H1 (cell line): ENCODE measurements around the gene OPCML. TPM values are rescaled to one million over a fixed set of nuclear protein-coding genes. Genes with fewer than 3 reads are reported as not detected.

Experiments
- CTCF ChIA-PET: fragments of 300-600 bp; sonication (Branson Sonifier 250); formaldehyde crosslinking; loops from one replicate; lab custom pipeline; 2021; ENCODE audit not compliant: partially characterized antibody; lab: Charles Lee
- POLR2A ChIA-PET: fragments of 300-600 bp; sonication (Branson Sonifier 250); formaldehyde crosslinking; loops from one replicate; lab custom pipeline; 2021; ENCODE audit warnings: inconsistent platforms; ENCODE audit not compliant: partially characterized antibody; lab: Charles Lee
- DNase-seq, 2 experiments: peaks; one replicate each; pipeline versions ENCODE4 v3.0.0 to v3.0.0-alpha.2; 2010 to 2022; ENCODE audit warnings: low spot score in 2 of 2, low read depth in 1 of 2, mixed read lengths in 1 of 2
- FAIRE-seq: peaks from 2 replicates; lab custom pipeline; 2011; peaks lifted over from hg19 to GRCh38; lab: Jason Lieb, UNC
- H2AFZ ChIP-seq: 2 replicates; pipeline ENCODE4 v1.8.1; 2012; ENCODE audit warnings: low read length, inconsistent platforms
- H2AK5ac ChIP-seq: 2 replicates; pipeline ENCODE4 v1.6.1; 2013; ENCODE audit warnings: low read depth, low read length
- H2BK120ac ChIP-seq: replicated peaks from 2 replicates; pipeline ENCODE3; 2013; ENCODE audit warnings: low read depth, low read length, inconsistent platforms
- H2BK12ac ChIP-seq: 2 replicates; pipeline ENCODE4 v1.6.1; 2013; ENCODE audit warnings: low read depth, low read length
- H2BK15ac ChIP-seq: 2 replicates; pipeline ENCODE4 v1.6.1; 2013; ENCODE audit warnings: low read length
- H2BK20ac ChIP-seq: 2 replicates; pipeline ENCODE4 v1.6.1; 2013; ENCODE audit warnings: low read length
- H2BK5ac ChIP-seq: 2 replicates; pipeline ENCODE4 v1.6.1; 2013; ENCODE audit warnings: low read depth, low read length
- H3K14ac ChIP-seq: 2 replicates; pipeline ENCODE4 v1.6.1; 2013; ENCODE audit warnings: inconsistent platforms; ENCODE audit not compliant: insufficient read length
- H3K18ac ChIP-seq: 2 replicates; pipeline ENCODE4 v1.6.1; 2013; ENCODE audit warnings: low read length; ENCODE audit errors: extremely low read depth
- H3K23ac ChIP-seq: 2 replicates; pipeline ENCODE4 v1.6.1; 2013; ENCODE audit warnings: inconsistent platforms; ENCODE audit not compliant: insufficient read length
- H3K23me2 ChIP-seq: 2 replicates; pipeline ENCODE4 v1.6.1; 2013; ENCODE audit warnings: low read depth, low read length
- H3K27ac ChIP-seq: 2 replicates; pipeline ENCODE4 v1.6.1; 2011; ENCODE audit warnings: low read depth, low read length, inconsistent platforms
- H3K27me3 ChIP-seq, 4 experiments: replicated peaks in 1 of 4; 1 replicate in 1 of 4; 2 replicates in 3 of 4; pipeline versions ENCODE4 v1.6.1 to v1.8.1; 2011 to 2013; ENCODE audit warnings: low read length in 3 of 4, mild to moderate bottlenecking in 3 of 4, inconsistent platforms in 2 of 4, mixed read lengths in 2 of 4, moderate library complexity in 1 of 4; ENCODE audit not compliant: control insufficient read depth in 3 of 4, insufficient read depth in 3 of 4; ENCODE audit errors: extremely low read depth in 1 of 4
- H3K36me3 ChIP-seq, 4 experiments: 2 replicates each; pipeline versions ENCODE4 v1.6.1 to v1.8.1; 2011 to 2013; ENCODE audit warnings: mild to moderate bottlenecking in 4 of 4, low read length in 3 of 4, moderate library complexity in 2 of 4, control low read depth in 1 of 4, inconsistent platforms in 1 of 4; ENCODE audit not compliant: insufficient read depth in 4 of 4, control insufficient read depth in 2 of 4
- H3K4ac ChIP-seq: replicated peaks from 2 replicates; pipeline ENCODE3; 2013; ENCODE audit warnings: low read length, low read depth, mixed read lengths, inconsistent platforms; ENCODE audit not compliant: insufficient read length
- H3K4me1 ChIP-seq, 4 experiments: replicated peaks in 1 of 4; 1 replicate in 1 of 4; 2 replicates in 3 of 4; pipeline versions ENCODE4 v1.6.1 to v1.8.1; 2011 to 2013; ENCODE audit warnings: low read length in 3 of 4, inconsistent platforms in 2 of 4, mixed read lengths in 1 of 4; ENCODE audit not compliant: insufficient read depth in 4 of 4, control insufficient read depth in 3 of 4
- H3K4me2 ChIP-seq, 2 experiments: 2 replicates each; pipeline versions ENCODE4 v1.6.1 to v1.8.1; 2011 to 2013; ENCODE audit warnings: low read depth in 2 of 2, low read length in 2 of 2, control low read depth in 1 of 2, inconsistent platforms in 1 of 2, mild to moderate bottlenecking in 1 of 2; ENCODE audit not compliant: insufficient read depth in 1 of 2
- H3K4me3 ChIP-seq, 4 experiments: fragments of 200-600, 300-600 bp in 1 of 4; sonication (generic), shearing (Covaris generic), sonication (Bioruptor Twin) in 1 of 4; 2 replicates each; pipeline versions ENCODE4 v1.5.1 to v1.8.1; 2011 to 2016; ENCODE audit warnings: low read length in 4 of 4, low read depth in 3 of 4, control low read depth in 2 of 4, inconsistent platforms in 2 of 4, mild to moderate bottlenecking in 2 of 4, mixed read lengths in 1 of 4, moderate library complexity in 1 of 4; ENCODE audit not compliant: insufficient read depth in 2 of 4; ENCODE audit errors: extremely low read depth in 1 of 4
- H3K56ac ChIP-seq: replicated peaks from 2 replicates; pipeline ENCODE3; 2013; ENCODE audit warnings: low read depth, mild to moderate bottlenecking, mixed read lengths, low read length, inconsistent platforms; ENCODE audit not compliant: insufficient read length
- H3K79me1 ChIP-seq: 2 replicates; pipeline ENCODE4 v1.6.1; 2013; ENCODE audit warnings: low read depth, low read length, control low read depth
- H3K79me2 ChIP-seq, 2 experiments: 2 replicates each; pipeline versions ENCODE4 v1.6.1 to v1.8.1; 2012 to 2013; ENCODE audit warnings: low read length in 2 of 2, mild to moderate bottlenecking in 2 of 2, inconsistent platforms in 1 of 2; ENCODE audit not compliant: insufficient read depth in 2 of 2, control insufficient read depth in 1 of 2
- H3K9ac ChIP-seq, 4 experiments: replicated peaks in 1 of 4; 1 replicate in 1 of 4; 2 replicates in 3 of 4; pipeline versions ENCODE4 v1.6.1 to v1.8.1; 2011 to 2013; ENCODE audit warnings: low read depth in 3 of 4, low read length in 3 of 4, control low read depth in 2 of 4, mild to moderate bottlenecking in 2 of 4, moderate library complexity in 2 of 4, inconsistent platforms in 1 of 4; ENCODE audit errors: extremely low read depth in 1 of 4
- H3K9me3 ChIP-seq, 2 experiments: 2 replicates each; pipeline versions ENCODE4 v1.6.1 to v1.8.1; 2012 to 2013; ENCODE audit warnings: mild to moderate bottlenecking in 2 of 2, moderate library complexity in 2 of 2, control low read depth in 1 of 2, inconsistent platforms in 1 of 2, low read depth in 1 of 2, low read length in 1 of 2, mixed read lengths in 1 of 2; ENCODE audit not compliant: insufficient read depth in 2 of 2
- H4K20me1 ChIP-seq, 2 experiments: replicated peaks in 1 of 2; 2 replicates each; pipeline versions ENCODE3 to v1.8.1; 2011 to 2013; ENCODE audit warnings: inconsistent platforms in 2 of 2, low read length in 2 of 2, mild to moderate bottlenecking in 1 of 2; ENCODE audit not compliant: insufficient read depth in 2 of 2, control insufficient read depth in 1 of 2
- H4K5ac ChIP-seq: 2 replicates; pipeline ENCODE4 v1.6.1; 2013; ENCODE audit warnings: low read length, low read depth, mixed read lengths, inconsistent platforms; ENCODE audit not compliant: insufficient read length
- H4K8ac ChIP-seq: 2 replicates; pipeline ENCODE4 v1.8.0; 2013; ENCODE audit warnings: mild to moderate bottlenecking, moderate library complexity, low read length, inconsistent platforms; ENCODE audit not compliant: insufficient read depth; ENCODE audit errors: extremely low read depth
- H4K91ac ChIP-seq: replicated peaks from 2 replicates; pipeline ENCODE3; 2013; ENCODE audit warnings: low read length, mixed read lengths, inconsistent platforms; ENCODE audit not compliant: insufficient read length
- BRCA1 ChIP-seq: IDR thresholded peaks from 2 replicates; pipeline ENCODE4 v1.6.1; 2012; ENCODE audit warnings: low read depth, low read length, improper control_type of control experiment
- POLR2AphosphoS5 ChIP-seq: IDR thresholded peaks from 2 replicates; pipeline ENCODE4 v1.6.1; 2011; ENCODE audit warnings: low read depth, low read length
- WGBS, 2 experiments: shearing (Covaris generic) in 1 of 2; methylation state at CpG; one replicate each; pipeline versions ENCODE4 v1.1.6 to v1.1.7; 2013 to 2015; ENCODE audit warnings: low lambda C conversion rate in 2 of 2, mixed read lengths in 2 of 2, inconsistent platforms in 1 of 2, low coverage in 1 of 2, missing lambda C conversion rate in 1 of 2; ENCODE audit not compliant: insufficient replicate concordance in 2 of 2, insufficient coverage in 1 of 2, insufficient read length in 1 of 2; ENCODE audit errors: extremely low coverage in 1 of 2, missing lambda C conversion rate in 1 of 2; 5-methylcytosine and 5-hydroxymethylcytosine counted together
- polyA plus RNA-seq, 7 experiments: library from polyadenylated mRNA; depleted of rRNA in 3 of 7; stranded (reverse) in 5 of 7; unstranded in 2 of 7; fragments of >200 nt in 5 of 7; fragments of 200-250 nt in 2 of 7; gene quantifications; 1 replicate in 5 of 7; 2 replicates in 1 of 7; 4 replicates in 1 of 7; pipeline versions ENCODE4 v1.2.1 to v1.2.3, GENCODE V29; 2011 to 2013; ENCODE audit warnings: missing spikeins in 2 of 7, mixed read lengths in 2 of 7
- total RNA-seq: library from RNA; stranded (reverse); fragmentation: NEBNext Ultra II Directional; extraction: Animal tissue kit (Norgen Biotek cat#: 25700); gene quantifications from 2 replicates; pipeline ENCODE4 v1.2.1, GENCODE V29; 2021

Gene OPCML
- total and polyA plus RNA-seq, 2 of the 8 experiments (the other 6 are each of a cell fraction or from before 2014, with no cell fraction given): 2.3 to 3.1 TPM

DNA sequence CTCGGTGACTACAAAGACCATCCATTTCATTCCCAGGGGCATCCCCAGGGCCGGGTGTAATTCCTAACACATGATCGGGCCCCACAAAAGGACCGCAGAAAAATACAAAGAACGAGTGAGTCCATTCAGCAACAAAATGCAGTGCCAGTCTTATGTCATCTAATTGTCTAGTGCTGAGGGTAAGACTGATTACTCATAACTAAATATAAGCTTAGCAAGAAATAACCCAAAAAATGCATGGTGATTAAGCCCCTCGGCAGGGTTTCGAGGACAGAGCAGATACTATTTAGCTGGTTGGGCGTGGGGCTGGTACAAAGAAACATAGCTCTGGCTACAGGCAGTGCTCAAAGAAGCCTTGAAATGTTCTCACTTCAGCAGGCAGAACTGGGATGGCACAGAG is 1078.9 kb downstream of the OPCML start:
- H2BK15ac ChIP-seq: no peak overlapping the region
- H4K5ac ChIP-seq: no peak overlapping the region
- H2BK12ac ChIP-seq: no peak overlapping the region
- no peak overlapping the region for H3K23ac ChIP-seq
- H2BK5ac ChIP-seq: no peak overlapping the region
- no peaks in the 10 kb centered on the region for H3K36me3 ChIP-seq
- H3K18ac ChIP-seq: no peak overlapping the region
- H3K9ac ChIP-seq: no peak overlapping the region
- no peaks in the 10 kb centered on the region for H3K79me1 ChIP-seq
- H3K4me3 ChIP-seq: no peak overlapping the region
- no peak overlapping the region for H2BK20ac ChIP-seq
- no peak overlapping the region for H4K8ac ChIP-seq
- WGBS, 2 experiments: 85% methylated on average over 8 of the region's 8 CpGs; no CpG with 5 or more reads in 1 of the 2 experiments
- peaks cover 1 to 20% (median 9%) of the 10 kb centered on the region in 4 experiments; a peak in 6 of 7 replicates for H3K4me1 ChIP-seq
- H3K79me2 ChIP-seq: no peaks in the 10 kb centered on the region
- H3K9me3 ChIP-seq: no peaks in the 10 kb centered on the region
- H2BK120ac ChIP-seq: no peak overlapping the region
- TF ChIP-seq BRCA1: no peak
- no peak for TF ChIP-seq POLR2AphosphoS5
- no peaks in the 10 kb centered on the region for H3K27me3 ChIP-seq
- H2AFZ ChIP-seq: no peak overlapping the region
- no peak overlapping the region for H3K4me2 ChIP-seq
- no peak overlapping the region for H4K91ac ChIP-seq
- H3K4ac ChIP-seq: no peak overlapping the region
- no peak overlapping the region for H3K56ac ChIP-seq
- no peak for DNase-seq
- no peaks in the 10 kb centered on the region for H3K23me2 ChIP-seq
- CTCF ChIA-PET: interaction anchor here (0.7 kb wide), 1 partner anchor 488 kb away, joined by 4 read pairs; no protein-coding TSS in a partner anchor
- FAIRE-seq: no peak
- no peaks in the 10 kb centered on the region for H4K20me1 ChIP-seq
- POLR2A ChIA-PET: no interaction called here
- no peak overlapping the region for H3K14ac ChIP-seq
- no peak overlapping the region for H2AK5ac ChIP-seq
- H3K27ac ChIP-seq: no peak overlapping the region
